ENCODE data around the gene SF3A2. TPM values are rescaled to one million over a fixed set of nuclear protein-coding genes. Genes with fewer than 3 reads are reported as not detected.

Gene SF3A2
- total RNA-seq, 1 donor from 2014 or later: 156 TPM

DNA sequence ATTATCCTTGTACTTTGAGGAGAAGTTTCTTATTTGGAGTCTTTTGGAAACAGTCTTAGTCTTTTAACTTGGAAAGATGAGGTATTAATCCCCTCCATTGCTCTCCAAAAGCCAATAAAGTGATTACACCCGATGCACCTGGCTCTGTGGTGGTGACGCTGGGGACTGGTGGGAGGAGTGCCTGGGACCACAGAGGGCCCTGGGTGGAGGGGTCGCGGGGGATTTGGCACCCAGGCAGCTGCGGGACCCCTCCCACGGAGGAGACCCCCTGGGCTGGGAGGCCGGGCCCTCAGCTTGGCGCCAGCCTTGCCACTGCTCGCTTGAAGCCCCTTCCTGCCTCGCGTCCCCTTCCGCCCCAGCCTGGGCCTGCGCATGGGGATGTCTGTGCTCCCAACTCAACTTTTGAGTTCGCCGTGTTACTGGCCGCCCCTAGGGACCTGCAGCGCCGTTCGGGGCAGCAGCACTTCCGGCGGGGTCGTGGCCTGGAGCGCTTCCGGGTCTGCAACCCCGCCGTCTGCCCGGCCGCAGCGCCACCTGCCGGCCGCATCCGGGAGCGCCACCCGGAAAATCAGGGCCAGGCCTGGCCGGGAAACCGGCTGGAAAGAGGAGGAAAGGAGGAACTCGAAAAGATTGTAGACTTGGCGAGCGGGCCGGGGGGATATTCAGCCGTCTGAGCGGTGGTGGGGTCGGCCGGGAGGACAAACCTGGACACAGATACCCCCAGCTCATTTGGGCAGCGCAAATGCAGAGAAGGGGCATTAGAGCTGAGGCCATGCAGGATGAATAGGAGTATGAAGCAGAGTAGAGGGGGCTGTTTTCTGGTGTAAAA lies 36.9 kb downstream of the SF3A2 start:
- H3K36me3 Mint-ChIP-seq (ENCODE audit: insufficient read depth): peaks cover 15% of the 10 kb centered on the region
- H3K4me3 Mint-ChIP-seq (ENCODE audit: low read depth): peak overlapping the region; percentile 62
- H3K27me3 Mint-ChIP-seq: no peaks in the 10 kb centered on the region
- H3K9me3 Mint-ChIP-seq (ENCODE audit: low read depth): no peaks in the 10 kb centered on the region
- TF ChIP-seq CTCF (IDR thresholded peaks at IDR 0.05; ENCODE audit: unreplicated experiment): peak; percentile 98
- H3K27ac Mint-ChIP-seq: peak overlapping the region; percentile 90
- peak; percentile 88 for DNase-seq (ENCODE audit: low spot score, unreplicated experiment)
- H3K4me1 Mint-ChIP-seq (ENCODE audit: low read depth): peaks cover 15% of the 10 kb centered on the region

GRCh38 chr19:2274185-2274711 lies 37.6 kb downstream of the SF3A2 start:
- no peak for DNase-seq (ENCODE audit: low spot score, unreplicated experiment)
- Mint-ChIP-seq H3K36me3 (ENCODE audit: insufficient read depth) (peaks cover 15% of the 10 kb centered on the region), H3K4me3 (ENCODE audit: low read depth) (no peak overlapping the region), H3K27ac (peak overlapping the region; percentile 90), H3K27me3 (no peaks in the 10 kb centered on the region), H3K4me1 (ENCODE audit: low read depth) (peaks cover 15% of the 10 kb centered on the region), H3K9me3 (ENCODE audit: low read depth) (no peaks in the 10 kb centered on the region)
- TF ChIP-seq CTCF (IDR thresholded peaks at IDR 0.05; ENCODE audit: unreplicated experiment): no peak

GRCh38 chr19:2274931-2275535 lies 38.4 kb downstream of the SF3A2 start:
- peak overlapping the region; percentile 82 for H3K27ac Mint-ChIP-seq
- peaks cover 15% of the 10 kb centered on the region for H3K36me3 Mint-ChIP-seq (ENCODE audit: insufficient read depth)
- TF ChIP-seq CTCF (IDR thresholded peaks at IDR 0.05; ENCODE audit: unreplicated experiment): peak; percentile 56
- no peak for DNase-seq (ENCODE audit: low spot score, unreplicated experiment)
- H3K4me1 Mint-ChIP-seq (ENCODE audit: low read depth): peaks cover 15% of the 10 kb centered on the region
- H3K9me3 Mint-ChIP-seq (ENCODE audit: low read depth): no peaks in the 10 kb centered on the region
- no peaks in the 10 kb centered on the region for H3K27me3 Mint-ChIP-seq
- no peak overlapping the region for H3K4me3 Mint-ChIP-seq (ENCODE audit: low read depth)

GRCh38 chr19:2275588-2276428 lies 39.2 kb downstream of the SF3A2 start:
- H3K9me3 Mint-ChIP-seq (ENCODE audit: low read depth): no peaks in the 10 kb centered on the region
- DNase-seq (ENCODE audit: low spot score, unreplicated experiment): no peak
- H3K27ac Mint-ChIP-seq: no peak overlapping the region
- no peak for TF ChIP-seq CTCF (IDR thresholded peaks at IDR 0.05; ENCODE audit: unreplicated experiment)
- no peaks in the 10 kb centered on the region for H3K27me3 Mint-ChIP-seq
- peaks cover 15% of the 10 kb centered on the region for H3K36me3 Mint-ChIP-seq (ENCODE audit: insufficient read depth)
- H3K4me1 Mint-ChIP-seq (ENCODE audit: low read depth): peaks cover 15% of the 10 kb centered on the region
- no peak overlapping the region for H3K4me3 Mint-ChIP-seq (ENCODE audit: low read depth)
